CD4-positive, alpha-beta T cell treated with Interleukin-17A for 4 hours (primary cell): ENCODE results near the gene BCL2A1.
"Not testable (repeated sequence)": the region's sequence is repeated elsewhere in the genome, so short reads cannot be mapped to it uniquely, and the experiment has no call there.

ENCODE experiments used
- DNase-seq: peaks from one replicate; pipeline ENCODE4 v3.0.0-alpha.2; 2020; ENCODE audit warnings: mixed read lengths

The BCL2A1 gene

DNA sequence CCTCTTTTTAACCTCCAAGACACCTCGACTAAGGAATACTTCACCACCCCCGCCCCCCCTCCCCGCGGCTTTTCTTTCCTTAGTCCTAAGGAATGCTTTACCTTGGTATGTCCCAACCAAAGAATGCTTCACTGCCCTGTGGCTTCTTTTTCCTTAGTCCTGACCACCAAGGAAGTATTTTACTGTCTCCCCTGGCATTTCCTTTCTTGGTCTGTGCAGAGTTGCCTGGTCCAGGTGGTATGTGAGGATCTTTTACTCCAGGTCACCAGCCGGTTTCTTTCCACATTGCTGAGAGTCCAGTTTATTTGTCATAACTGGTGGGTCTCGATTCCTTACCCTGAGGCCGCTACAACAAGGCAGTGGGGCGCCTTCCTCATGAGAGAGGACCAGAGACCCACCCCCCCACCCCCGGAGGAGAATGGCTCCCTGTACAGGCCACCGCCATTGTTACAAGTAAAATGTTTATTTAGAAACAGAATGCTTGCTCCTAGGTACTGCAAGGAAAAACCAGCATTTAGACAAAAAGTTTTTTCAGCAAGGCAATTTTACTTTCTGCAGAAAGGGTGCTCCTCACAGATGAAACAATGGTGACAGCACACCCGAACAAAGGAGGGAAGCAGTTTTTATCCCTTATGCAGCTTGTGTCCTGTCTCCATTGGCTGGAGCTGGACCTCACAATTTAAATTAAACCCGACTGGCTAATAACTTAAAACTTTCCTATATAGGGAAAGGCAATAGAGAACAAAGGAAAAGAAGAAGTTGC, 51.1 kb downstream of the BCL2A1 start:
- DNase-seq = no peak

DNA sequence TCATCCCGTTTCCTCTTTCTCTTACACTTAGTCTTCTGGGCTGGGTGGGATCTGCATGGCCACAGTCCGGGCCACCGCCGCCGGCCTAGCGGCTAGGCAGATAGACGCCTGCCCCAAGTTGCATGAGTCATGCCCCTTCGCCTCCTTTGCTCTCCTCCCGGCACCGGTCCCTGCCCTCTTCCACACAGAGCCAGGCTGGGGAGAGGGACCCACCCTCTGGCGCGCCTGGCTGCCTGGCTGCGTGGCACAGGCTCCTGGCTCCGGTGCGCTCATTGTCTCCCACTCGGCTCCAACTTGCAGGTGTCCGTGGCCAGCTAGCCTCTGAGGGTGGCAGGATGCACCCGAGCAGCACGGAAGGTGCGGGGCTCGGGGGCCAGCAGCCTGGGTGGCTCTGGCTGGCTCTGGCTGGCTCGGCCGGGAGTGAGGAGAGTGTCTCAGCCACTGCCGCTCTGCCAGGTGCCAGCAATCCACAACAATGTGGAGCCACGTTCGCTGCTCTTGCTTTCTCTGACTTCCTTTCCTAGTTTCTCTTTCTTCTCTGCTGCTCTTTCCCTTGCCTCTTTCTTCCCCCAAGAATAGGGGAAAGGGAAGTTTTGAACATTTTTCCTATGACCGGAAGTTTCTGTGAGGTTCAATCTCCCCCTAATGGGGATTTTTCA, 51.8 kb downstream of the BCL2A1 start:
- DNase-seq = no peak

DNA sequence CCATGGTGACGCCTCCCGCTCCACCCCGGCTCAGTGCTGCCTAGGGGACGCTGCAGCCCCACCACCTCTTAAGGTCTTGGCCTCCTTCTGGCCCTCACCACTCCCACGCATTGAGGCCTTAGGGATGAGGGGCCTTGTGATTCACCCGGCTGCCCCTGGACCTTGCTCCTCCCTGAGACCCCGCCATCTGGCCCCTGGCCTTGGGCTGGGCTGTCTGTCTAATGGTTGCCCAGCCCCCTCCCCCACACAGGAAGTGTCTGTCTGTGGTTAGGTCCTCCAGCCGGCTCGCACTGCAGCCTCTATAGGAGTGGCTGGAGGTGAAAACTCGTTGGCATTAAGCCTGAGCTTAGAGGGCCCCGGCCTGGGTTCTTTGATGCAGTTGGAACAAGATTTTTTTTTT, 52.7 kb downstream of the BCL2A1 start:
- DNase-seq = no peak

DNA sequence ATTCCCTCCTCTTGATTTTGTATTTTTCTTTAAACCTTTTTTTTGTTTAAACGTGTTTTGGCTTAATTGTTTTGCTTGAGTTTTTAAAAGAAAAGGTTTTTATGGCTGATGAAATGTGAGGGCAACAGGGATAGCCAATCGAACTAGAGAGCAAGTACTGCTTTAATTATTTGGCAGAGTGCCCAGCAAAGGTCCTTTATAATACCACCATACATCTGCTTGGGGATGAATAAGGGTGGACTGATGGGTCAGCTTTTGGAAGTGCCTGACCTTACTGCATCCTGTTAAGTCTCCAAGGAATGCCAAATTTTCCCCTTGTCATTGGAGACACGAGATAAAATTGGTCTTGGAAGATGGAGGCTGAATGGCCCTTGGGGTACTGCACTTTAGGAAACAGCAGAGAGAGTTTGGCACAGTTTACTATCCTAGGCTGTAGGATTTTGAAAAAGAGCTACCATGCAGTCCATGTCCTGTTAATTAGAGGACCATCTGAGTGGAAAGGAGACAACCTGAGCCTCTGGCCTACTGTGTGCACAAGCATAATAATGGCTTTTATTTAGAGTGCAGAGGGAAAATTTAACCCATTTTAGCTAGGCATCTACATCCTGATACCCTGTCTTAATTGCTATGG, 54.4 kb downstream of the BCL2A1 start:
- DNase-seq = no peak

DNA sequence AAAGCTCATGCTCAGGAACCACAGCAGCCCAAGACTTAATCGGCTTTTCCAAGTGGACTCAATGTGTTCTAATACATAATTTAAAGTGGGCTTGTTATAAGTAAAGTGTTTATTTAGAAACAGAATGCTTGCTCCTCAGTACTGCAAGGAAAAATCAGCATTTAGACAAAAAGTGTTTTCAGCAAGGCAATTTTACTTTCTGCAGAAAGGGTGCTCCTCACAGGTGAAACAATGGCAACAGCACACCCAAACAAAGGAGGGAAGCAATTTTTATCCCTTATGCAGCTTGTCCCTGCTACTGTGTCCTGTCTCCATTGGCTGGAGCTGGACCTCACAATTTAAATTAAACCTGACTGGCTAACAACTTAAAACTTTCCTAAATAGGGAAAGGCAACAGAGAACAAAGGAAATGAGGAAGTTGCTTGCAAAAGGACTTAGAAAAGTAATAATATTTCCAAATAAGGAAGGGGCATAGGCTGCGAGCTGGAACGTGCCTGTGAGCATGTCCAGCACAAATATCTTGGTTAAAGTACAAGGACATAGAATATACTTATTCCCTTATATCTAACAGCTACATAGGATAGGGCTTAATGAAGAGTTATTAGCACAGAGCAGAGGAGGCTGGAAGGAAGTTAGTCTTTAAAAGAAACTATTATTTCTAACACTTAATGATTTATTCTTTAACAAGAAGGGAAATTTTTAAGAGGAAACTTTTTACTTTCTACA, 55.1 kb downstream of the BCL2A1 start:
- DNase-seq = not testable (repeated sequence)

DNA sequence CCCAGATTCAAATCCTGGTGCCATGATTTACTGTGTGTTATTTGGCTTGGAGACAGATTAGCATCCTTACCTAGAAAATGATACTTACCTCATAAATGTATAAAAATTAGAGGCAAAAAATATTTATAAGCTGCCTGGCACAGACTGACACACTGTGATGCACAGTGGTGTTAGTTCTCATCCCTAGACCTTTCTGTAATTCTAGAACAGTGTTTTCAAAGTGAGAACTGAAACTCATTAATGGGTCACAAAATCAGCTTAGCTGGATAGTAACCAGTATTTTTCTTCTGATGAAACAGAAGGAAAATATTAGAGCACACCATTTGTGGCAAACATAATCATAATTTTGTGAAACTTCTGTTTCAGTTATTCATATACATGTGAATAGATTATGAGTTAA, 56.3 kb downstream of the BCL2A1 start:
- no peak for DNase-seq
